ENCODE measurements around the gene AKAP5. TPM values are rescaled to one million over a fixed set of nuclear protein-coding genes. Genes with fewer than 3 reads are reported as not detected.
A peak's percentile ranks its signal among the peaks of the same experiment; 100 is the strongest.

Gene AKAP5
- total and polyA plus RNA-seq, 2 of the 13 experiments (the other 11 are each of a cell fraction or from before 2014, with no cell fraction given) = 0.18 to 1.5 TPM

DNA sequence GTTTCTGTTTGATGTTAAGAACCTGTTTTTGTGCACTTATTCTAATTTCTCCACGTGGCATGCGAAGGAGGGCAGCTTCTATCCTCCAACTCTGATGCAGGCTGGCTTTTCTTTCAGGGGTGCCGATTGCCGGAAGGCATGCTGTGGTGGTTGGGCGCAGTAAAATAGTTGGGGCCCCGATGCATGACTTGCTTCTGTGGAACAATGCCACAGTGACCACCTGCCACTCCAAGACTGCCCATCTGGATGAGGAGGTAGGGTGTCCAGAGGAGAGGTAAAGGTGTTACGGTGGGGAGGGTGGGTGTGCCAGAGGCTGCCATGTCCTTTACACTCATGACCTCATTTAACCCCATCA lies 47.6 kb upstream of the AKAP5 start:
- Histone ChIP-seq H3K4me3 (replicated peaks in 1 of 3; ENCODE audit: insufficient read depth in 1 of 3, low read depth in 2 of 3, low read length in 3 of 3) (no peak overlapping the region), H2AFZ (ENCODE audit: low read length) (no peak overlapping the region), H3K27ac (ENCODE audit: extremely low read length, insufficient read depth, low read length) (no peak overlapping the region), H3K9ac (ENCODE audit: insufficient read depth, low read depth, low read length) (no peak overlapping the region), H3K27me3 (ENCODE audit: control insufficient read depth in 1 of 2, insufficient read depth in 2 of 2, low read length in 2 of 2) (no peaks in the 10 kb centered on the region), H3K4me1 (ENCODE audit: insufficient read depth, low read length) (no peaks in the 10 kb centered on the region), H3K36me3 (replicated peaks in 1 of 2; ENCODE audit: control insufficient read depth in 1 of 2, insufficient read depth in 2 of 2, low read length in 2 of 2) (peaks cover 20 to 75% of the 10 kb centered on the region in 2 experiments), H3K79me2 (ENCODE audit: insufficient read depth, low read length) (no peaks in the 10 kb centered on the region), H3K9me3 (ENCODE audit: low read length) (no peaks in the 10 kb centered on the region), H3K4me2 (ENCODE audit: low read depth, low read length) (no peak overlapping the region), H4K20me1 (ENCODE audit: insufficient read depth, low read length) (no peaks in the 10 kb centered on the region)
- DNase-seq (ENCODE audit: low spot score) (no peak), ATAC-seq (no peak), FAIRE-seq (no peak)
- TF ChIP-seq HNRNPK (IDR thresholded peaks at IDR 0.05; ENCODE audit: low read depth, low read length, poor library complexity, severe bottlenecking) (no peak), ZNF3 (CRISPR knock-in tag; IDR thresholded peaks at IDR 0.05) (no peak), CHCHD3 (CRISPR knock-in tag; IDR thresholded peaks at IDR 0.05) (no peak), FOXC1 (CRISPR knock-in tag; IDR thresholded peaks at IDR 0.05; ENCODE audit: borderline replicate concordance) (no peak)
- TF ChIP-seq, protein P1, sequence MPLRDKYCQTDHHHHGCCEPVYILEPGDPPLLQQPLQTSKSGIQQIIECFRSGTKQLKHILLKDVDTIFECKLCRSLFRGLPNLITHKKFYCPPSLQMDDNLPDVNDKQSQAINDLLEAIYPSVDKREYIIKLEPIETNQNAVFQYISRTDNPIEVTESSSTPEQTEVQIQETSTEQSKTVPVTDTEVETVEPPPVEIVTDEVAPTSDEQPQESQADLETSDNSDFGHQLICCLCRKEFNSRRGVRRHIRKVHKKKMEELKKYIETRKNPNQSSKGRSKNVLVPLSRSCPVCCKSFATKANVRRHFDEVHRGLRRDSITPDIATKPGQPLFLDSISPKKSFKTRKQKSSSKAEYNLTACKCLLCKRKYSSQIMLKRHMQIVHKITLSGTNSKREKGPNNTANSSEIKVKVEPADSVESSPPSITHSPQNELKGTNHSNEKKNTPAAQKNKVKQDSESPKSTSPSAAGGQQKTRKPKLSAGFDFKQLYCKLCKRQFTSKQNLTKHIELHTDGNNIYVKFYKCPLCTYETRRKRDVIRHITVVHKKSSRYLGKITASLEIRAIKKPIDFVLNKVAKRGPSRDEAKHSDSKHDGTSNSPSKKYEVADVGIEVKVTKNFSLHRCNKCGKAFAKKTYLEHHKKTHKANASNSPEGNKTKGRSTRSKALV (CRISPR knock-in tag; IDR thresholded peaks at IDR 0.05) = no peak
- CTCF ChIA-PET (ENCODE audit: low intra/inter-chr PET ratio, low total read pairs) = no interaction called here
- 100% methylated on average over 6 of the region's 7 CpGs for WGBS (ENCODE audit: low lambda C conversion rate)
- TSS peak; percentile 16 for BruUV-seq (replicated peaks)
- POLR2A ChIA-PET = no interaction called here
- in situ Hi-C loops (cut with HindIII; ENCODE audit: extremely low pct_ligation_motif_present, low pct_unique_long_range_greater_than_20kb) = no loop called here
- intact Hi-C loops (cut with micrococcal nuclease; ENCODE audit: unreplicated experiment) = no loop called here

DNA sequence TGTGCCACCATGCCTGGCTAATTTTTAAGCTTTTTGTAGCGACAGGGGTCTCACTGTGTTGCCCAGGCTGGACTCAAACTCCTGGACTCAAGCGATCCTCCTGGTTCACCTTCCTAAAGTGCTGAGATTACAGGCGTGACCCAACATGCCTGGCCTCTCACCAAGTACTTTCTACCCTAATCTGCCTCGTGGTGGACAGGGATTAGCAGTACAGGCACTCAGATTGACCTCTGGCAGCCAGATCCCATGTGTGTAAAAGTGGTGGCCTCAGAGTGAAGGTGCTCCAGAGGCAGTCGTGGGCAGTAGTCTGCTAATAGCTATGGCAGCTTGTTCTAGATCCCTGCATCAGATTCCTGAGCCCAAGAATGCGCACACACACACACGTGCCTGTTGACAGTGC lies 46.3 kb upstream of the AKAP5 start:
- no TSS peak for BruUV-seq (replicated peaks)
- Histone ChIP-seq H3K79me2 (ENCODE audit: insufficient read depth, low read length) (no peaks in the 10 kb centered on the region), H4K20me1 (ENCODE audit: insufficient read depth, low read length) (no peaks in the 10 kb centered on the region), H3K27ac (ENCODE audit: extremely low read length, insufficient read depth, low read length) (no peak overlapping the region), H3K27me3 (ENCODE audit: control insufficient read depth in 1 of 2, insufficient read depth in 2 of 2, low read length in 2 of 2) (no peaks in the 10 kb centered on the region), H3K4me3 (replicated peaks in 1 of 3; ENCODE audit: insufficient read depth in 1 of 3, low read depth in 2 of 3, low read length in 3 of 3) (no peak overlapping the region), H3K36me3 (replicated peaks in 1 of 2; ENCODE audit: control insufficient read depth in 1 of 2, insufficient read depth in 2 of 2, low read length in 2 of 2) (peaks cover 19 to 71% of the 10 kb centered on the region in 2 experiments), H3K9ac (ENCODE audit: insufficient read depth, low read depth, low read length) (no peak overlapping the region), H3K9me3 (ENCODE audit: low read length) (no peaks in the 10 kb centered on the region), H3K4me1 (ENCODE audit: insufficient read depth, low read length) (no peaks in the 10 kb centered on the region), H2AFZ (ENCODE audit: low read length) (no peak overlapping the region), H3K4me2 (ENCODE audit: low read depth, low read length) (no peak overlapping the region)
- POLR2A ChIA-PET = no interaction called here
- intact Hi-C loops (cut with micrococcal nuclease; ENCODE audit: unreplicated experiment) = no loop called here
- WGBS (ENCODE audit: low lambda C conversion rate) = 95% methylated on average over 4 of the region's 7 CpGs
- FAIRE-seq (no peak), ATAC-seq (no peak), DNase-seq (ENCODE audit: low spot score) (no peak)
- TF ChIP-seq, protein P2, sequence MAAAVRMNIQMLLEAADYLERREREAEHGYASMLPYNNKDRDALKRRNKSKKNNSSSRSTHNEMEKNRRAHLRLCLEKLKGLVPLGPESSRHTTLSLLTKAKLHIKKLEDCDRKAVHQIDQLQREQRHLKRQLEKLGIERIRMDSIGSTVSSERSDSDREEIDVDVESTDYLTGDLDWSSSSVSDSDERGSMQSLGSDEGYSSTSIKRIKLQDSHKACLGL (CRISPR knock-in tag; IDR thresholded peaks at IDR 0.05) = no peak
- TF ChIP-seq TGIF2 (CRISPR knock-in tag; IDR thresholded peaks at IDR 0.05) (no peak), SMARCC2 (IDR thresholded peaks at IDR 0.05) (no peak), KLF12 (CRISPR knock-in tag; IDR thresholded peaks at IDR 0.05; ENCODE audit: borderline replicate concordance) (no peak), PAWR (CRISPR knock-in tag; IDR thresholded peaks at IDR 0.05; ENCODE audit: borderline replicate concordance) (no peak)
- TF ChIP-seq, protein P3, sequence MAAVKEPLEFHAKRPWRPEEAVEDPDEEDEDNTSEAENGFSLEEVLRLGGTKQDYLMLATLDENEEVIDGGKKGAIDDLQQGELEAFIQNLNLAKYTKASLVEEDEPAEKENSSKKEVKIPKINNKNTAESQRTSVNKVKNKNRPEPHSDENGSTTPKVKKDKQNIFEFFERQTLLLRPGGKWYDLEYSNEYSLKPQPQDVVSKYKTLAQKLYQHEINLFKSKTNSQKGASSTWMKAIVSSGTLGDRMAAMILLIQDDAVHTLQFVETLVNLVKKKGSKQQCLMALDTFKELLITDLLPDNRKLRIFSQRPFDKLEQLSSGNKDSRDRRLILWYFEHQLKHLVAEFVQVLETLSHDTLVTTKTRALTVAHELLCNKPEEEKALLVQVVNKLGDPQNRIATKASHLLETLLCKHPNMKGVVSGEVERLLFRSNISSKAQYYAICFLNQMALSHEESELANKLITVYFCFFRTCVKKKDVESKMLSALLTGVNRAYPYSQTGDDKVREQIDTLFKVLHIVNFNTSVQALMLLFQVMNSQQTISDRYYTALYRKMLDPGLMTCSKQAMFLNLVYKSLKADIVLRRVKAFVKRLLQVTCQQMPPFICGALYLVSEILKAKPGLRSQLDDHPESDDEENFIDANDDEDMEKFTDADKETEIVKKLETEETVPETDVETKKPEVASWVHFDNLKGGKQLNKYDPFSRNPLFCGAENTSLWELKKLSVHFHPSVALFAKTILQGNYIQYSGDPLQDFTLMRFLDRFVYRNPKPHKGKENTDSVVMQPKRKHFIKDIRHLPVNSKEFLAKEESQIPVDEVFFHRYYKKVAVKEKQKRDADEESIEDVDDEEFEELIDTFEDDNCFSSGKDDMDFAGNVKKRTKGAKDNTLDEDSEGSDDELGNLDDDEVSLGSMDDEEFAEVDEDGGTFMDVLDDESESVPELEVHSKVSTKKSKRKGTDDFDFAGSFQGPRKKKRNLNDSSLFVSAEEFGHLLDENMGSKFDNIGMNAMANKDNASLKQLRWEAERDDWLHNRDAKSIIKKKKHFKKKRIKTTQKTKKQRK (IDR thresholded peaks at IDR 0.05; ENCODE audit: low read length) = no peak
- CTCF ChIA-PET (ENCODE audit: low intra/inter-chr PET ratio, low total read pairs) = no interaction called here
- in situ Hi-C loops (cut with HindIII; ENCODE audit: extremely low pct_ligation_motif_present, low pct_unique_long_range_greater_than_20kb) = no loop called here

Data from HepG2 (cell line).